Naive thymus-derived CD8-positive, alpha-beta T cell (primary cell): ENCODE results near the gene C10orf67. TPM values are rescaled to one million over a fixed set of nuclear protein-coding genes. Genes with fewer than 3 reads are reported as not detected.
"Not testable (repeated sequence)": the region's sequence is repeated elsewhere in the genome, so short reads cannot be mapped to it uniquely, and the experiment has no call there.

Experiments used
- ATAC-seq, 2 donors: fragments of 150-1000 bp; cut with Tn5 transposase in 1 of 2; sonication (Bioruptor Pico), chemical (Tn5 transposase) in 1 of 2; 1 replicate in 1 of 2; 2 replicates in 1 of 2; pipeline ENCODE4 v1.10.0; 2021; ENCODE audit warnings: mild to moderate bottlenecking in 2 of 2, moderate library complexity in 2 of 2
- POLR2A ChIA-PET: fragments of 350-600 bp; sonication (Branson Sonifier 250); formaldehyde crosslinking; loops from one replicate; lab custom pipeline; 2021; ENCODE audit warnings: antibody characterized with exemption; lab: Charles Lee
- DNase-seq, 10 donors: peaks; one replicate each; pipeline versions ENCODE4 v3.0.0 to v3.0.0-alpha.2; 2020 to 2022
- H3K27ac Mint-ChIP-seq, 10 donors: one replicate each; pipeline ENCODE4 v1.8.0; 2020 to 2022; ENCODE audit warnings: mild to moderate bottlenecking in 10 of 10, mixed read lengths in 10 of 10, moderate library complexity in 4 of 10, inconsistent platforms in 1 of 10
- H3K27me3 Mint-ChIP-seq, 5 donors: one replicate each; pipeline ENCODE4 v1.8.0; 2021 to 2022; ENCODE audit warnings: mixed read lengths in 5 of 5
- H3K36me3 Mint-ChIP-seq, 3 donors: one replicate each; pipeline ENCODE4 v1.8.0; 2020 to 2022; ENCODE audit warnings: mixed read lengths in 3 of 3, mild to moderate bottlenecking in 2 of 3, inconsistent platforms in 1 of 3
- H3K4me1 Mint-ChIP-seq, 4 donors: one replicate each; pipeline ENCODE4 v1.8.0; 2021 to 2022; ENCODE audit warnings: mixed read lengths in 4 of 4
- H3K4me3 Mint-ChIP-seq, 10 donors: one replicate each; pipeline ENCODE4 v1.8.0; 2020 to 2022; ENCODE audit warnings: mild to moderate bottlenecking in 10 of 10, mixed read lengths in 10 of 10, moderate library complexity in 6 of 10, inconsistent platforms in 1 of 10
- H3K9me3 Mint-ChIP-seq, 9 donors: one replicate each; pipeline ENCODE4 v1.8.0; 2020 to 2022; ENCODE audit warnings: mixed read lengths in 9 of 9, mild to moderate bottlenecking in 3 of 9, inconsistent platforms in 1 of 9, moderate library complexity in 1 of 9
- polyA plus RNA-seq, 3 donors: library from polyadenylated mRNA; unstranded; fragments of 300-500 nt; fragmentation: Illumina TruSeq; gene quantifications; one replicate each; pipeline ENCODE4 v1.2.3, GENCODE V29; 2021
- total RNA-seq, 8 experiments: library from RNA in 2 of 8; stranded (reverse) in 2 of 8; gene quantifications; one replicate each; pipeline ENCODE4 v1.2.3 and lab custom pipeline; 2021 to 2026

Gene C10orf67
- total and polyA plus RNA-seq, 5 experiments from 2014 or later: 0.16 TPM; not detected in 4

GRCh38 chr10:23371073-23371472 is 26.5 kb upstream of the C10orf67 start:
- no peak for DNase-seq
- no peaks in the 10 kb centered on the region for H3K27me3 Mint-ChIP-seq
- peaks cover 20 to 45% (median 32%) of the 10 kb centered on the region in 4 donors for H3K4me1 Mint-ChIP-seq
- H3K9me3 Mint-ChIP-seq: peaks cover 0 to 10% (median 0%) of the 10 kb centered on the region in 9 donors
- no peak overlapping the region for H3K4me3 Mint-ChIP-seq
- no peak overlapping the region for H3K27ac Mint-ChIP-seq
- no peak for ATAC-seq
- peaks cover 0 to 6% (median 4%) of the 10 kb centered on the region in 3 donors for H3K36me3 Mint-ChIP-seq
- POLR2A ChIA-PET: no interaction called here

GRCh38 chr10:23370106-23370505 is 25.5 kb upstream of the C10orf67 start:
- peaks cover 21 to 45% (median 38%) of the 10 kb centered on the region in 4 donors for H3K4me1 Mint-ChIP-seq
- peak overlapping the region in 3 of 10 donors; percentile 11 to 74 (median 12) for H3K4me3 Mint-ChIP-seq
- peak overlapping the region in 4 of 10 donors; percentile 3 to 64 (median 39) for H3K27ac Mint-ChIP-seq
- POLR2A ChIA-PET: no interaction called here
- H3K9me3 Mint-ChIP-seq: peaks cover 0 to 10% (median 0%) of the 10 kb centered on the region in 9 donors
- DNase-seq (no peak), ATAC-seq (no peak)
- no peaks in the 10 kb centered on the region for H3K27me3 Mint-ChIP-seq
- H3K36me3 Mint-ChIP-seq: peaks cover 0 to 6% (median 4%) of the 10 kb centered on the region in 3 donors

GRCh38 chr10:23368816-23369640 is 24.4 kb upstream of the C10orf67 start:
- DNase-seq: peak in 3 of 10 donors; percentile 26 to 63 (median 63)

GRCh38 chr10:23367896-23368595 is 23.4 kb upstream of the C10orf67 start:
- POLR2A ChIA-PET: interaction anchor here (2.0 kb wide), 1 partner anchor 71 kb away, joined by 9 read pairs; the partner anchor contains the start of gene OTUD1
- H3K36me3 Mint-ChIP-seq: peaks cover 0 to 6% (median 4%) of the 10 kb centered on the region in 3 donors
- H3K4me3 Mint-ChIP-seq: peak overlapping the region in 9 of 10 donors; percentile 2 to 76 (median 65)
- peaks cover 31 to 59% (median 57%) of the 10 kb centered on the region in 4 donors for H3K4me1 Mint-ChIP-seq
- no peak for DNase-seq
- ATAC-seq: no peak
- peaks cover 0 to 10% (median 0%) of the 10 kb centered on the region in 9 donors for H3K9me3 Mint-ChIP-seq
- peak overlapping the region in 4 of 10 donors; percentile 4 to 71 (median 48) for H3K27ac Mint-ChIP-seq
- H3K27me3 Mint-ChIP-seq: no peaks in the 10 kb centered on the region

More at GRCh38 chr10:23368816-23369640, 24.4 kb upstream of the C10orf67 start:
- peaks cover 0 to 6% (median 4%) of the 10 kb centered on the region in 3 donors for H3K36me3 Mint-ChIP-seq
- peak overlapping the region; percentile 34 to 82 (median 66) for H3K4me3 Mint-ChIP-seq
- POLR2A ChIA-PET: interaction anchor here (2.0 kb wide), 1 partner anchor 70 kb away, joined by 9 read pairs; the partner anchor contains the start of gene OTUD1
- H3K27ac Mint-ChIP-seq: peak overlapping the region; percentile 1 to 82 (median 20)
- H3K27me3 Mint-ChIP-seq: no peaks in the 10 kb centered on the region
- peak; percentile 78 to 81 for ATAC-seq
- H3K9me3 Mint-ChIP-seq: peaks cover 0 to 10% (median 0%) of the 10 kb centered on the region in 9 donors
- peaks cover 26 to 54% (median 48%) of the 10 kb centered on the region in 4 donors for H3K4me1 Mint-ChIP-seq

GRCh38 chr10:23365417-23366030 is 20.9 kb upstream of the C10orf67 start:
- peak overlapping the region in 4 of 10 donors; percentile 39 to 82 (median 58) for H3K27ac Mint-ChIP-seq
- not testable (repeated sequence) for H3K27me3 Mint-ChIP-seq, H3K9me3 Mint-ChIP-seq, H3K36me3 Mint-ChIP-seq, DNase-seq, ATAC-seq
- peak overlapping the region in 3 of 10 donors; percentile 10 to 71 (median 52) for H3K4me3 Mint-ChIP-seq
- H3K4me1 Mint-ChIP-seq: peaks cover 38 to 73% (median 68%) of the 10 kb centered on the region in 4 donors
- POLR2A ChIA-PET: interaction anchor here (3.1 kb wide), 1 partner anchor 74 kb away, joined by 24 read pairs; the partner anchor contains the start of gene OTUD1

GRCh38 chr10:23364378-23364777 is 19.8 kb upstream of the C10orf67 start:
- ATAC-seq (no peak), DNase-seq (no peak)
- Mint-ChIP-seq H3K27me3 (no peaks in the 10 kb centered on the region), H3K4me3 (peak overlapping the region in 8 of 10 donors; percentile 20 to 82 (median 68)), H3K4me1 (peaks cover 32 to 64% (median 58%) of the 10 kb centered on the region in 4 donors), H3K27ac (peak overlapping the region; percentile 81 to 96 (median 93)), H3K9me3 (no peaks in the 10 kb centered on the region), H3K36me3 (no peaks in the 10 kb centered on the region)
- POLR2A ChIA-PET: interaction anchor here (0.6 to 3.1 kb wide), 4 partner anchors 22 to 1361 kb away, joined by 3 to 24 read pairs (median 6); partner anchors contain the start of gene OTUD1

GRCh38 chr10:23363793-23364135 is 19.2 kb upstream of the C10orf67 start:
- Mint-ChIP-seq H3K36me3 (no peaks in the 10 kb centered on the region), H3K9me3 (no peaks in the 10 kb centered on the region), H3K4me3 (peak overlapping the region; percentile 64 to 82 (median 70)), H3K4me1 (peaks cover 28 to 57% (median 52%) of the 10 kb centered on the region in 4 donors), H3K27ac (peak overlapping the region; percentile 81 to 96 (median 93)), H3K27me3 (no peaks in the 10 kb centered on the region)
- DNase-seq: no peak
- ATAC-seq: no peak
- POLR2A ChIA-PET: interaction anchor here (1.3 to 3.1 kb wide), 3 partner anchors 19 to 76 kb away, joined by 5 to 24 read pairs (median 7); partner anchors contain the start of genes C10orf67 and OTUD1

GRCh38 chr10:23362879-23363792 is 18.5 kb upstream of the C10orf67 start:
- H3K4me3 Mint-ChIP-seq: peak overlapping the region; percentile 64 to 82 (median 72)
- no peaks in the 10 kb centered on the region for H3K36me3 Mint-ChIP-seq
- H3K9me3 Mint-ChIP-seq: no peaks in the 10 kb centered on the region
- peaks cover 24 to 51% (median 46%) of the 10 kb centered on the region in 4 donors for H3K4me1 Mint-ChIP-seq
- POLR2A ChIA-PET: interaction anchor here (0.5 to 3.1 kb wide), 6 partner anchors 18 to 76 kb away, joined by 4 to 24 read pairs (median 6); partner anchors contain the start of genes C10orf67 and OTUD1
- peak; percentile 90 to 91 for ATAC-seq
- H3K27me3 Mint-ChIP-seq: no peaks in the 10 kb centered on the region
- peak in 8 of 10 donors; percentile 16 to 74 (median 52) for DNase-seq
- H3K27ac Mint-ChIP-seq: peak overlapping the region; percentile 81 to 96 (median 93)

GRCh38 chr10:23362069-23362830 is 17.7 kb upstream of the C10orf67 start:
- ATAC-seq (no peak), DNase-seq (no peak)
- peak overlapping the region in 7 of 10 donors; percentile 2 to 69 (median 59) for H3K4me3 Mint-ChIP-seq
- H3K27me3 Mint-ChIP-seq: no peaks in the 10 kb centered on the region
- POLR2A ChIA-PET: interaction anchor here (0.8 to 3.1 kb wide), 5 partner anchors 18 to 77 kb away, joined by 4 to 24 read pairs (median 6); partner anchors contain the start of genes C10orf67 and OTUD1
- H3K4me1 Mint-ChIP-seq: peaks cover 24 to 46% (median 42%) of the 10 kb centered on the region in 4 donors
- no peaks in the 10 kb centered on the region for H3K36me3 Mint-ChIP-seq
- H3K9me3 Mint-ChIP-seq: no peaks in the 10 kb centered on the region
- H3K27ac Mint-ChIP-seq: peak overlapping the region; percentile 22 to 95 (median 84)

GRCh38 chr10:23361665-23362064 is 17.1 kb upstream of the C10orf67 start:
- Mint-ChIP-seq H3K36me3 (no peaks in the 10 kb centered on the region), H3K4me1 (peaks cover 24 to 43% (median 41%) of the 10 kb centered on the region in 4 donors), H3K27me3 (no peaks in the 10 kb centered on the region), H3K27ac (peak overlapping the region in 6 of 10 donors; percentile 24 to 90 (median 52)), H3K9me3 (no peaks in the 10 kb centered on the region), H3K4me3 (no peak overlapping the region)
- ATAC-seq (no peak), DNase-seq (no peak)
- POLR2A ChIA-PET: no interaction called here
